H9 (cell line): ENCODE data around the gene TP53TG5. TPM values are rescaled to one million over a fixed set of nuclear protein-coding genes. Genes with fewer than 3 reads are reported as not detected.

Source experiments
- DNase-seq: peaks from one replicate; pipeline ENCODE4 v3.0.0-alpha.2; 2017
- H2AFZ ChIP-seq: one replicate; pipeline ENCODE4 v1.6.1; 2013; ENCODE audit warnings: mild to moderate bottlenecking, low read length, control low read depth, moderate library complexity
- H2AK5ac ChIP-seq: 2 replicates; pipeline ENCODE4 v1.6.1; 2013; ENCODE audit warnings: low read length, control low read depth, mixed read lengths; ENCODE audit not compliant: insufficient read length
- H2BK120ac ChIP-seq: one replicate; pipeline ENCODE4 v1.6.1; 2013; ENCODE audit warnings: low read depth, mild to moderate bottlenecking, low read length, control low read depth, inconsistent platforms; ENCODE audit not compliant: poor library complexity, severe bottlenecking
- H2BK12ac ChIP-seq: 2 replicates; pipeline ENCODE4 v1.6.1; 2013; ENCODE audit warnings: low read length, control low read depth, mixed read lengths, low read depth; ENCODE audit not compliant: insufficient read length
- H2BK15ac ChIP-seq: 2 replicates; pipeline ENCODE4 v1.6.1; 2013; ENCODE audit warnings: low read depth, low read length, control low read depth
- H2BK20ac ChIP-seq: one replicate; pipeline ENCODE4 v1.6.1; 2013; ENCODE audit warnings: low read depth, mild to moderate bottlenecking, low read length, control low read depth, inconsistent platforms; ENCODE audit not compliant: poor library complexity, severe bottlenecking
- H2BK5ac ChIP-seq: 2 replicates; pipeline ENCODE4 v1.6.1; 2013; ENCODE audit warnings: low read length, control low read depth, mixed read lengths; ENCODE audit not compliant: insufficient read length
- H3K14ac ChIP-seq: 2 replicates; pipeline ENCODE4 v1.6.1; 2013; ENCODE audit warnings: low read length, control low read depth; ENCODE audit not compliant: insufficient read depth
- H3K18ac ChIP-seq: 2 replicates; pipeline ENCODE4 v1.6.1; 2013; ENCODE audit warnings: low read depth, mild to moderate bottlenecking, mixed read lengths, low read length, control low read depth; ENCODE audit not compliant: insufficient read length
- H3K23ac ChIP-seq: 2 replicates; pipeline ENCODE4 v1.6.1; 2013; ENCODE audit warnings: low read length, control low read depth, mixed read lengths, low read depth; ENCODE audit not compliant: insufficient read length
- H3K23me2 ChIP-seq: 2 replicates; pipeline ENCODE4 v1.6.1; 2013; ENCODE audit warnings: low read depth, mild to moderate bottlenecking, mixed read lengths, low read length, control low read depth; ENCODE audit not compliant: insufficient read length, poor library complexity, severe bottlenecking
- H3K27ac ChIP-seq: 2 replicates; pipeline ENCODE4 v1.5.1; 2013; ENCODE audit warnings: low read length, control low read depth, mixed read lengths, low read depth; ENCODE audit not compliant: insufficient read length
- H3K27me3 ChIP-seq: 2 replicates; pipeline ENCODE4 v1.6.1; 2013; ENCODE audit warnings: low read length, control low read depth, inconsistent platforms; ENCODE audit not compliant: insufficient read depth
- H3K4ac ChIP-seq: 2 replicates; pipeline ENCODE4 v1.6.1; 2013; ENCODE audit warnings: low read depth, mild to moderate bottlenecking, control low read depth, inconsistent platforms, low read length, moderate library complexity
- H3K4me1 ChIP-seq: 2 replicates; pipeline ENCODE4 v1.6.1; 2013; ENCODE audit warnings: low read length, control low read depth, inconsistent platforms; ENCODE audit not compliant: insufficient read depth
- H3K4me2 ChIP-seq: 2 replicates; pipeline ENCODE4 v1.6.1; 2013; ENCODE audit warnings: low read length, control low read depth, mixed read lengths; ENCODE audit not compliant: insufficient read length, insufficient read depth
- H3K56ac ChIP-seq: 2 replicates; pipeline ENCODE4 v1.6.1; 2013; ENCODE audit warnings: low read depth, mild to moderate bottlenecking, mixed read lengths, low read length, control low read depth; ENCODE audit not compliant: insufficient read length
- H3K79me1 ChIP-seq: 2 replicates; pipeline ENCODE4 v1.6.1; 2013; ENCODE audit warnings: low read depth, mild to moderate bottlenecking, moderate library complexity, low read length, control low read depth, inconsistent platforms; ENCODE audit not compliant: insufficient read depth, poor library complexity, severe bottlenecking
- H3K79me2 ChIP-seq: 2 replicates; pipeline ENCODE4 v1.6.1; 2013; ENCODE audit warnings: low read length, control low read depth, inconsistent platforms; ENCODE audit not compliant: insufficient read depth
- H3K9ac ChIP-seq: 2 replicates; pipeline ENCODE4 v1.6.1; 2013; ENCODE audit warnings: low read length, control low read depth, mixed read lengths; ENCODE audit not compliant: insufficient read length; ENCODE audit errors: extremely low read depth
- H3K9me3 ChIP-seq: one replicate; pipeline ENCODE4 v1.6.1; 2013; ENCODE audit warnings: low read depth, low read length, inconsistent platforms; ENCODE audit not compliant: control insufficient read depth
- H3T11ph ChIP-seq: one replicate; pipeline ENCODE4 v1.6.1; 2013; ENCODE audit warnings: mild to moderate bottlenecking, low read length, control low read depth, inconsistent platforms
- H4K20me1 ChIP-seq: one replicate; pipeline ENCODE4 v1.6.1; 2013; ENCODE audit not compliant: control insufficient read depth, insufficient read length, insufficient read depth
- H4K5ac ChIP-seq: 2 replicates; pipeline ENCODE4 v1.6.1; 2013; ENCODE audit warnings: low read depth, mild to moderate bottlenecking, mixed read lengths, low read length, control low read depth; ENCODE audit not compliant: insufficient read length
- H4K8ac ChIP-seq: replicated peaks from 2 replicates; pipeline ENCODE4 v1.6.1; 2013; ENCODE audit warnings: low read length, control low read depth, mixed read lengths, low read depth; ENCODE audit not compliant: insufficient read length
- H4K91ac ChIP-seq: 2 replicates; pipeline ENCODE4 v1.6.1; 2013; ENCODE audit warnings: low read depth, mild to moderate bottlenecking, moderate library complexity, mixed read lengths, low read length, control low read depth; ENCODE audit not compliant: insufficient read length
- H3K27ac Mint-ChIP-seq, 3 experiments: 2 replicates in 2 of 3; 3 replicates in 1 of 3; pipeline ENCODE4 v1.8.0; 2020 to 2021; ENCODE audit warnings: mixed read lengths in 3 of 3, mild to moderate bottlenecking in 1 of 3, moderate library complexity in 1 of 3
- H3K27me3 Mint-ChIP-seq: 2 replicates; pipeline ENCODE4 v1.8.0; 2021; ENCODE audit warnings: low read depth, mild to moderate bottlenecking, moderate library complexity, mixed read lengths
- H3K36me3 Mint-ChIP-seq, 3 experiments: 2 replicates in 2 of 3; 3 replicates in 1 of 3; pipeline ENCODE4 v1.8.0; 2020 to 2021; ENCODE audit warnings: low read depth in 3 of 3, mixed read lengths in 3 of 3; ENCODE audit not compliant: insufficient read depth in 1 of 3
- H3K4me1 Mint-ChIP-seq, 2 experiments: 2 replicates each; pipeline ENCODE4 v1.8.0; 2020; ENCODE audit warnings: mixed read lengths in 2 of 2
- H3K4me3 Mint-ChIP-seq, 2 experiments: 2 replicates in 1 of 2; 3 replicates in 1 of 2; pipeline ENCODE4 v1.8.0; 2020 to 2021; ENCODE audit warnings: mild to moderate bottlenecking in 2 of 2, mixed read lengths in 2 of 2, moderate library complexity in 1 of 2
- H3K9me3 Mint-ChIP-seq, 2 experiments: 2 replicates in 1 of 2; 3 replicates in 1 of 2; pipeline ENCODE4 v1.8.0; 2020; ENCODE audit warnings: mild to moderate bottlenecking in 2 of 2, mixed read lengths in 2 of 2, moderate library complexity in 1 of 2
- WGBS: extraction: QIAGEN DNeasy Blood & Tissue Kit; methylation state at CpG from one replicate; pipeline ENCODE4 v1.1.7; 2013; ENCODE audit warnings: missing lambda C conversion rate, low lambda C conversion rate, mixed read lengths; ENCODE audit not compliant: insufficient read length; ENCODE audit errors: extremely low coverage; 5-methylcytosine and 5-hydroxymethylcytosine counted together
- total RNA-seq: library from RNA; stranded (reverse); gene quantifications from 2 replicates; pipeline ENCODE4 v1.2.1, GENCODE V29; 2021
- TF ChIP-seq, protein P1 (sequence below): fragments of 200-600 bp; sonication (generic); conservative IDR thresholded peaks from 3 replicates; pipeline ENCODE4 v1.8.0; 2021; ENCODE audit warnings: antibody characterized with exemption, mild to moderate bottlenecking

TP53TG5 gene
- total RNA-seq, 1 experiment from 2014 or later: not detected

GRCh38 chr20:45409521-45410272, 31.6 kb upstream of the TP53TG5 start:
- H3K4me3 Mint-ChIP-seq: no peak overlapping the region
- no peak overlapping the region for H3K27ac Mint-ChIP-seq
- Histone ChIP-seq H2AFZ (no peak overlapping the region), H3K79me2 (no peaks in the 10 kb centered on the region), H3K4ac (no peak overlapping the region), H2BK15ac (no peak overlapping the region), H3K56ac (no peak overlapping the region), H3T11ph (no peak overlapping the region), H4K5ac (no peak overlapping the region), H3K27me3 (peaks cover 4% of the 10 kb centered on the region; the same call in 1 of the 2 replicates), H3K27ac (no peak overlapping the region), H4K8ac (no peak overlapping the region), H3K4me2 (no peak overlapping the region), H2BK12ac (no peak overlapping the region), H3K79me1 (no peaks in the 10 kb centered on the region), H2AK5ac (no peak overlapping the region), H3K18ac (no peak overlapping the region), H3K23me2 (peaks cover 21% of the 10 kb centered on the region), H3K9me3 (no peaks in the 10 kb centered on the region), H4K91ac (no peak overlapping the region), H2BK120ac (no peak overlapping the region), H3K4me1 (peaks cover 3% of the 10 kb centered on the region; the same call in 1 of the 2 replicates), H2BK20ac (no peak overlapping the region), H4K20me1 (no peaks in the 10 kb centered on the region), H3K9ac (no peak overlapping the region), H3K14ac (no peak overlapping the region), H3K23ac (no peak overlapping the region), H2BK5ac (no peak overlapping the region)
- WGBS: no CpG with 5 or more reads among the region's 7 CpGs
- peaks cover 22% of the 10 kb centered on the region for H3K27me3 Mint-ChIP-seq
- H3K36me3 Mint-ChIP-seq: peaks cover 7 to 20% (median 16%) of the 10 kb centered on the region in 3 experiments; a peak in 6 of 7 replicates
- TF ChIP-seq, protein P1, sequence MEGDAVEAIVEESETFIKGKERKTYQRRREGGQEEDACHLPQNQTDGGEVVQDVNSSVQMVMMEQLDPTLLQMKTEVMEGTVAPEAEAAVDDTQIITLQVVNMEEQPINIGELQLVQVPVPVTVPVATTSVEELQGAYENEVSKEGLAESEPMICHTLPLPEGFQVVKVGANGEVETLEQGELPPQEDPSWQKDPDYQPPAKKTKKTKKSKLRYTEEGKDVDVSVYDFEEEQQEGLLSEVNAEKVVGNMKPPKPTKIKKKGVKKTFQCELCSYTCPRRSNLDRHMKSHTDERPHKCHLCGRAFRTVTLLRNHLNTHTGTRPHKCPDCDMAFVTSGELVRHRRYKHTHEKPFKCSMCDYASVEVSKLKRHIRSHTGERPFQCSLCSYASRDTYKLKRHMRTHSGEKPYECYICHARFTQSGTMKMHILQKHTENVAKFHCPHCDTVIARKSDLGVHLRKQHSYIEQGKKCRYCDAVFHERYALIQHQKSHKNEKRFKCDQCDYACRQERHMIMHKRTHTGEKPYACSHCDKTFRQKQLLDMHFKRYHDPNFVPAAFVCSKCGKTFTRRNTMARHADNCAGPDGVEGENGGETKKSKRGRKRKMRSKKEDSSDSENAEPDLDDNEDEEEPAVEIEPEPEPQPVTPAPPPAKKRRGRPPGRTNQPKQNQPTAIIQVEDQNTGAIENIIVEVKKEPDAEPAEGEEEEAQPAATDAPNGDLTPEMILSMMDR: no peak
- H3K9me3 Mint-ChIP-seq: no peaks in the 10 kb centered on the region
- H3K4me1 Mint-ChIP-seq: peaks cover 12 to 15% of the 10 kb centered on the region in 2 experiments
- DNase-seq: no peak
